C4-2B (cell line): Measurements from ENCODE around the gene LCN15.

ENCODE experiments used
- H3K27ac ChIP-seq: fragments of 450-650 bp; 2 replicates; pipeline ENCODE4 v1.5.1; 2017
- CTCF ChIP-seq: fragments of 450-650 bp; conservative IDR thresholded peaks from 2 replicates; pipeline ENCODE4 v1.5.1; 2017; ENCODE audit warnings: mild to moderate bottlenecking
- ZFX ChIP-seq: fragments of 450-650 bp; IDR thresholded peaks from 2 replicates; pipeline ENCODE4 v1.6.1; 2017

The LCN15 gene

DNA sequence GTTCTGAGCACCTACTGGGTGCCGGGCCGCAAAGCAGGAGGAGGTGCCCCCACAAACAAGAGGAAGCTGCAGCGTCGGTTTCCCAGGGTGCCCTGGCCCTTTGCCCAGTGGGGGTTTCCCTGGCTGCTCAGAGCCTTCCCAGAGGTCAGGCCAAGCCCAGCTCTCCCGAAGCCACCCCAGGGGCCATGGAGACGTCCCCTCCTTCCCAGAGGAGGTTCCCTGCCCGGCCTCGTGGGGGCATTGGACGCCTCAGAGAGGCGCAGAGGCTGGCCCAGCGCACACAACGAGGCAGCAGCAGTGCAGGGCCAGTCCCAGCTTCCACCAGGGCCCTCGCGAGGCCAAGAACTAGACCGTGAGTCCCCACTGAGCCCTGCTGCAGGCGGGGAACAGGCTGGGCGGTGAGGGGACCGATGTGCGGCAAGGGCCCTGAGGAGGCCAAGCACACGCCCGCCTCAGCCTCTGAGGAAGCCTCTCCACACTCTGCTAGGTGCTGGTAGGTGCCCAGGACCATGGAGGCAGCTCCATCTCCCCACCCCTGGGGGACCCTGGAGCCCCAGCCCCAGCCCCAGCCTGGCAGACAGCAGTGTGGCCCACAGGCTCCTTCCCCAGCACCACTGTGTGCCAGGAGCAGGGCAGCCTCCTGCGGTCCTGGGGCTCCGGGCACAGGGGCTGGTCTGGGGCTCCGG, 45.0 kb downstream of the LCN15 start:
- no peak overlapping the region for H3K27ac ChIP-seq
- TF ChIP-seq ZFX (no peak), CTCF (no peak)

- TF ChIP-seq CTCF (no peak), ZFX (no peak)
- no peak overlapping the region for H3K27ac ChIP-seq
These were observed 45.7 kb downstream of the LCN15 start for GRCh38 chr9:136718345-136719194.

DNA sequence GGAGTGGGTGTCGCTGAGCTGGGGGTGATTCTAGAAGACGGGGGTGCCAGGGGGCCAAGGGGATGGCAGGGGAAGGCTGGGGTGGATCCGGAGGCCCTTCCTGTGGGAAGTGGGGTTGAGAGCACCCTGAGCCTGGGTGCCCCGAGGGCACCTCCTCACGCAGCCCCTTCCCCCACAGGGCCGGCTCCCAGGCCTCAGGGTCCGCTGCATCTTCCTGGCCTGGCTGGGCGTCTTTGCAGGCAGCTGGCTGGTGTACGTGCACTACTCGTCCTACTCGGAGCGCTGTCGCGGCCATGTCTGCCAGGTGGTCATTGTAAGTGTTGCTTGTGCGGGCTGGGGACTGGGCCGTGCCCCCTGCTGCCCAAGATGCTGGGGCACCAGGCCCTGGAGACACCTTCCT, 46.9 kb downstream of the LCN15 start:
- H3K27ac ChIP-seq, result no peak overlapping the region
- no peak for TF ChIP-seq CTCF
- no peak for TF ChIP-seq ZFX

- no peak overlapping the region for H3K27ac ChIP-seq
- TF ChIP-seq CTCF (no peak), ZFX (no peak)
These were observed 49.4 kb downstream of the LCN15 start for GRCh38 chr9:136714893-136715274.

GRCh38 chr9:136714096-136714892, 50.0 kb downstream of the LCN15 start:
- TF ChIP-seq ZFX, result no peak
- TF ChIP-seq CTCF, result no peak

GRCh38 chr9:136713550-136713949, 50.8 kb downstream of the LCN15 start:
- peak overlapping the region; percentile 79 for H3K27ac ChIP-seq
- TF ChIP-seq ZFX, result no peak
- no peak for TF ChIP-seq CTCF

More at GRCh38 chr9:136714096-136714892, 50.0 kb downstream of the LCN15 start:
- H3K27ac ChIP-seq, result no peak overlapping the region
